Naive thymus-derived CD8-positive, alpha-beta T cell (primary cell): ENCODE data around the gene C12orf75. TPM values are rescaled to one million over a fixed set of nuclear protein-coding genes. Genes with fewer than 3 reads are reported as not detected.

ENCODE experiments used
- ATAC-seq, 2 donors: fragments of 150-1000 bp; cut with Tn5 transposase in 1 of 2; sonication (Bioruptor Pico), chemical (Tn5 transposase) in 1 of 2; 1 replicate in 1 of 2; 2 replicates in 1 of 2; pipeline ENCODE4 v1.10.0; 2021; ENCODE audit warnings: mild to moderate bottlenecking in 2 of 2, moderate library complexity in 2 of 2
- POLR2A ChIA-PET: fragments of 350-600 bp; sonication (Branson Sonifier 250); formaldehyde crosslinking; loops from one replicate; lab custom pipeline; 2021; ENCODE audit warnings: antibody characterized with exemption; lab: Charles Lee
- DNase-seq, 10 donors: peaks; one replicate each; pipeline versions ENCODE4 v3.0.0 to v3.0.0-alpha.2; 2020 to 2022
- H3K27ac Mint-ChIP-seq, 10 donors: one replicate each; pipeline ENCODE4 v1.8.0; 2020 to 2022; ENCODE audit warnings: mild to moderate bottlenecking in 10 of 10, mixed read lengths in 10 of 10, moderate library complexity in 4 of 10, inconsistent platforms in 1 of 10
- H3K27me3 Mint-ChIP-seq, 5 donors: one replicate each; pipeline ENCODE4 v1.8.0; 2021 to 2022; ENCODE audit warnings: mixed read lengths in 5 of 5
- H3K36me3 Mint-ChIP-seq, 3 donors: one replicate each; pipeline ENCODE4 v1.8.0; 2020 to 2022; ENCODE audit warnings: mixed read lengths in 3 of 3, mild to moderate bottlenecking in 2 of 3, inconsistent platforms in 1 of 3
- H3K4me1 Mint-ChIP-seq, 4 donors: one replicate each; pipeline ENCODE4 v1.8.0; 2021 to 2022; ENCODE audit warnings: mixed read lengths in 4 of 4
- H3K4me3 Mint-ChIP-seq, 10 donors: one replicate each; pipeline ENCODE4 v1.8.0; 2020 to 2022; ENCODE audit warnings: mild to moderate bottlenecking in 10 of 10, mixed read lengths in 10 of 10, moderate library complexity in 6 of 10, inconsistent platforms in 1 of 10
- H3K9me3 Mint-ChIP-seq, 9 donors: one replicate each; pipeline ENCODE4 v1.8.0; 2020 to 2022; ENCODE audit warnings: mixed read lengths in 9 of 9, mild to moderate bottlenecking in 3 of 9, inconsistent platforms in 1 of 9, moderate library complexity in 1 of 9
- polyA plus RNA-seq, 3 donors: library from polyadenylated mRNA; unstranded; fragments of 300-500 nt; fragmentation: Illumina TruSeq; gene quantifications; one replicate each; pipeline ENCODE4 v1.2.3, GENCODE V29; 2021
- total RNA-seq, 8 experiments: library from RNA in 2 of 8; stranded (reverse) in 2 of 8; gene quantifications; one replicate each; pipeline ENCODE4 v1.2.3 and lab custom pipeline; 2021 to 2026

Gene C12orf75
- total and polyA plus RNA-seq, 5 experiments from 2014 or later, result 6.1 to 130 (median 33.8) TPM

GRCh38 chr12:105409801-105410471, 79.4 kb downstream of the C12orf75 start:
- H3K4me3 Mint-ChIP-seq, result peak overlapping the region; percentile 54 to 81 (median 77)
- DNase-seq, result peak in 3 of 10 donors; percentile 5 to 24 (median 11)
- ATAC-seq, result no peak
- peak overlapping the region in 6 of 10 donors; percentile 13 to 46 (median 33) for H3K27ac Mint-ChIP-seq
- no peaks in the 10 kb centered on the region for H3K36me3 Mint-ChIP-seq
- POLR2A ChIA-PET, result no interaction called here
- peaks cover 12 to 18% (median 16%) of the 10 kb centered on the region in 4 donors for H3K4me1 Mint-ChIP-seq
- H3K27me3 Mint-ChIP-seq, result peaks cover 0 to 9% (median 0%) of the 10 kb centered on the region in 5 donors
- peaks cover 0 to 3% (median 0%) of the 10 kb centered on the region in 9 donors for H3K9me3 Mint-ChIP-seq

GRCh38 chr12:105413911-105414487, 83.5 kb downstream of the C12orf75 start:
- DNase-seq (no peak), ATAC-seq (no peak)
- peaks cover 9 to 16% (median 15%) of the 10 kb centered on the region in 4 donors for H3K4me1 Mint-ChIP-seq
- H3K9me3 Mint-ChIP-seq, result no peaks in the 10 kb centered on the region
- H3K36me3 Mint-ChIP-seq, result no peaks in the 10 kb centered on the region
- POLR2A ChIA-PET, result no interaction called here
- H3K27me3 Mint-ChIP-seq, result peaks cover 0 to 13% (median 0%) of the 10 kb centered on the region in 5 donors
- H3K27ac Mint-ChIP-seq, result no peak overlapping the region
- H3K4me3 Mint-ChIP-seq, result no peak overlapping the region

- DNase-seq (no peak), ATAC-seq (no peak)
- POLR2A ChIA-PET, result no interaction called here
- Mint-ChIP-seq H3K27ac (no peak overlapping the region), H3K9me3 (no peaks in the 10 kb centered on the region), H3K27me3 (peaks cover 0 to 11% (median 0%) of the 10 kb centered on the region in 5 donors), H3K36me3 (no peaks in the 10 kb centered on the region), H3K4me1 (peaks cover 0 to 2% (median 0%) of the 10 kb centered on the region in 4 donors), H3K4me3 (no peak overlapping the region)
Measured at GRCh38 chr12:105417732-105418131, 87.2 kb downstream of the C12orf75 start.

GRCh38 chr12:105418229-105418628, 87.7 kb downstream of the C12orf75 start:
- no peak for DNase-seq
- no peaks in the 10 kb centered on the region for H3K9me3 Mint-ChIP-seq
- no peak overlapping the region for H3K4me3 Mint-ChIP-seq
- no peak for ATAC-seq
- no peaks in the 10 kb centered on the region for H3K36me3 Mint-ChIP-seq
- H3K27ac Mint-ChIP-seq, result no peak overlapping the region
- H3K27me3 Mint-ChIP-seq, result peaks cover 0 to 6% (median 0%) of the 10 kb centered on the region in 5 donors
- peaks cover 0 to 2% (median 0%) of the 10 kb centered on the region in 4 donors for H3K4me1 Mint-ChIP-seq
- POLR2A ChIA-PET, result no interaction called here

- ATAC-seq, result no peak
- Mint-ChIP-seq H3K4me1 (peaks cover 0 to 2% (median 0%) of the 10 kb centered on the region in 4 donors), H3K36me3 (no peaks in the 10 kb centered on the region), H3K4me3 (no peak overlapping the region), H3K27me3 (peaks cover 0 to 6% (median 0%) of the 10 kb centered on the region in 5 donors), H3K27ac (no peak overlapping the region), H3K9me3 (no peaks in the 10 kb centered on the region)
- DNase-seq, result no peak
- POLR2A ChIA-PET, result no interaction called here
Measured at GRCh38 chr12:105418821-105419291, 88.4 kb downstream of the C12orf75 start.

GRCh38 chr12:105419606-105420005, 89.1 kb downstream of the C12orf75 start:
- Mint-ChIP-seq H3K36me3 (no peaks in the 10 kb centered on the region), H3K4me3 (no peak overlapping the region), H3K9me3 (no peaks in the 10 kb centered on the region), H3K4me1 (peaks cover 0 to 2% (median 0%) of the 10 kb centered on the region in 4 donors), H3K27ac (no peak overlapping the region), H3K27me3 (peaks cover 0 to 6% (median 0%) of the 10 kb centered on the region in 5 donors)
- DNase-seq (no peak), ATAC-seq (no peak)
- POLR2A ChIA-PET, result no interaction called here

- POLR2A ChIA-PET, result no interaction called here
- no peak overlapping the region for H3K4me3 Mint-ChIP-seq
- H3K27ac Mint-ChIP-seq, result no peak overlapping the region
- no peak for DNase-seq
- no peaks in the 10 kb centered on the region for H3K9me3 Mint-ChIP-seq
- no peak for ATAC-seq
- H3K36me3 Mint-ChIP-seq, result no peaks in the 10 kb centered on the region
- H3K27me3 Mint-ChIP-seq, result peaks cover 0 to 3% (median 0%) of the 10 kb centered on the region in 5 donors
- peaks cover 0 to 2% (median 0%) of the 10 kb centered on the region in 4 donors for H3K4me1 Mint-ChIP-seq
Measured at GRCh38 chr12:105420046-105420445, 89.6 kb downstream of the C12orf75 start.

GRCh38 chr12:105420659-105421240, 90.3 kb downstream of the C12orf75 start:
- no peak overlapping the region for H3K27ac Mint-ChIP-seq
- peaks cover 0 to 3% (median 0%) of the 10 kb centered on the region in 5 donors for H3K27me3 Mint-ChIP-seq
- ATAC-seq (peak; percentile 70 to 72), DNase-seq (peak; percentile 20 to 73 (median 46))
- no peaks in the 10 kb centered on the region for H3K9me3 Mint-ChIP-seq
- peaks cover 0 to 2% (median 0%) of the 10 kb centered on the region in 4 donors for H3K4me1 Mint-ChIP-seq
- POLR2A ChIA-PET, result no interaction called here
- H3K4me3 Mint-ChIP-seq, result no peak overlapping the region
- H3K36me3 Mint-ChIP-seq, result no peaks in the 10 kb centered on the region

Other genes with a start within 250 kb of the C12orf75 start
- gene ALDH1L2, start 246.2 kb upstream of the C12orf75 start, total RNA-seq, result under 1 TPM; 0.14 to 0.47 TPM
- gene ALDH1L2, start 246.2 kb upstream of the C12orf75 start, polyA plus RNA-seq, result not detected
- 10 to 100 TPM; 75.1 to 87.8 TPM for gene WASHC4, start 223.0 kb upstream of the C12orf75 start, total RNA-seq
- gene WASHC4, start 223.0 kb upstream of the C12orf75 start, polyA plus RNA-seq, result 10 to 100 TPM; 25.5 to 30.3 (median 29.0) TPM
- gene APPL2, start 94.5 kb upstream of the C12orf75 start, total RNA-seq, result 10 to 100 TPM; 66.2 to 71.2 TPM
- gene APPL2, start 94.5 kb upstream of the C12orf75 start, polyA plus RNA-seq, result 10 to 100 TPM in 2 of 3 donors, 1 to 10 TPM in 1; 8.2 to 14.6 (median 13.6) TPM